T-helper 2 cell treated with Interferon-gamma antibody and Interleukin-4, amounts not matched to agents 5 μg/mL and 100 μg/mL, for 36 hours (primary cell): ENCODE data around the gene DOK7.

Experiments used
- DNase-seq: peaks from one replicate; pipeline ENCODE4 v3.0.0; 2021; ENCODE audit warnings: low spot score
- H3K27ac Mint-ChIP-seq: one replicate; pipeline ENCODE4 v1.8.0; 2021; ENCODE audit warnings: mild to moderate bottlenecking, mixed read lengths
- H3K27me3 Mint-ChIP-seq: one replicate; pipeline ENCODE4 v1.8.0; 2021; ENCODE audit warnings: low read depth, mixed read lengths
- H3K36me3 Mint-ChIP-seq: one replicate; pipeline ENCODE4 v1.8.0; 2021; ENCODE audit warnings: low read depth, mixed read lengths
- H3K4me1 Mint-ChIP-seq: one replicate; pipeline ENCODE4 v1.8.0; 2021; ENCODE audit warnings: low read depth, mixed read lengths
- H3K4me3 Mint-ChIP-seq: one replicate; pipeline ENCODE4 v1.8.0; 2022; ENCODE audit warnings: mild to moderate bottlenecking, moderate library complexity, mixed read lengths
- H3K9me3 Mint-ChIP-seq: one replicate; pipeline ENCODE4 v1.8.0; 2021; ENCODE audit warnings: mixed read lengths

The DOK7 gene

GRCh38 chr4:3434881-3435685 is 28.0 kb upstream of the DOK7 start:
- no peaks in the 10 kb centered on the region for H3K4me1 Mint-ChIP-seq
- no peaks in the 10 kb centered on the region for H3K36me3 Mint-ChIP-seq
- no peaks in the 10 kb centered on the region for H3K9me3 Mint-ChIP-seq
- H3K27me3 Mint-ChIP-seq = no peaks in the 10 kb centered on the region
- no peak overlapping the region for H3K27ac Mint-ChIP-seq
- no peak for DNase-seq
- no peak overlapping the region for H3K4me3 Mint-ChIP-seq

GRCh38 chr4:3435686-3435956 is 27.5 kb upstream of the DOK7 start:
- no peak overlapping the region for H3K27ac Mint-ChIP-seq
- no peak overlapping the region for H3K4me3 Mint-ChIP-seq
- no peaks in the 10 kb centered on the region for H3K36me3 Mint-ChIP-seq
- DNase-seq = no peak
- no peaks in the 10 kb centered on the region for H3K9me3 Mint-ChIP-seq
- H3K4me1 Mint-ChIP-seq = no peaks in the 10 kb centered on the region
- no peaks in the 10 kb centered on the region for H3K27me3 Mint-ChIP-seq

GRCh38 chr4:3436048-3436797 is 26.9 kb upstream of the DOK7 start:
- Mint-ChIP-seq H3K36me3 (no peaks in the 10 kb centered on the region), H3K9me3 (no peaks in the 10 kb centered on the region), H3K4me1 (no peaks in the 10 kb centered on the region), H3K27ac (no peak overlapping the region), H3K4me3 (no peak overlapping the region), H3K27me3 (no peaks in the 10 kb centered on the region)
- DNase-seq = no peak

- DNase-seq = no peak
- no peaks in the 10 kb centered on the region for H3K27me3 Mint-ChIP-seq
Observed at GRCh38 chr4:3436798-3437581, 26.1 kb upstream of the DOK7 start.

GRCh38 chr4:3437582-3437936 is 25.5 kb upstream of the DOK7 start:
- H3K4me3 Mint-ChIP-seq = no peak overlapping the region
- no peak overlapping the region for H3K27ac Mint-ChIP-seq
- DNase-seq = no peak
- H3K4me1 Mint-ChIP-seq = no peaks in the 10 kb centered on the region
- H3K27me3 Mint-ChIP-seq = no peaks in the 10 kb centered on the region
- no peaks in the 10 kb centered on the region for H3K36me3 Mint-ChIP-seq
- no peaks in the 10 kb centered on the region for H3K9me3 Mint-ChIP-seq

More at GRCh38 chr4:3436798-3437581, 26.1 kb upstream of the DOK7 start:
- no peak overlapping the region for H3K4me3 Mint-ChIP-seq
- H3K4me1 Mint-ChIP-seq = no peaks in the 10 kb centered on the region
- H3K27ac Mint-ChIP-seq = no peak overlapping the region
- no peaks in the 10 kb centered on the region for H3K36me3 Mint-ChIP-seq
- H3K9me3 Mint-ChIP-seq = no peaks in the 10 kb centered on the region

- Mint-ChIP-seq H3K4me1 (no peaks in the 10 kb centered on the region), H3K27me3 (no peaks in the 10 kb centered on the region), H3K36me3 (no peaks in the 10 kb centered on the region), H3K9me3 (no peaks in the 10 kb centered on the region), H3K27ac (no peak overlapping the region), H3K4me3 (no peak overlapping the region)
- no peak for DNase-seq
Observed at GRCh38 chr4:3437998-3438846, 24.9 kb upstream of the DOK7 start.

GRCh38 chr4:3438847-3439180 is 24.3 kb upstream of the DOK7 start:
- Mint-ChIP-seq H3K4me1 (no peaks in the 10 kb centered on the region), H3K4me3 (no peak overlapping the region), H3K36me3 (no peaks in the 10 kb centered on the region)

GRCh38 chr4:3439391-3439790 is 23.7 kb upstream of the DOK7 start:
- Mint-ChIP-seq H3K36me3 (no peaks in the 10 kb centered on the region), H3K27me3 (no peaks in the 10 kb centered on the region), H3K9me3 (no peaks in the 10 kb centered on the region), H3K27ac (no peak overlapping the region), H3K4me3 (no peak overlapping the region), H3K4me1 (no peaks in the 10 kb centered on the region)
- no peak for DNase-seq

More at GRCh38 chr4:3438847-3439180, 24.3 kb upstream of the DOK7 start:
- Mint-ChIP-seq H3K9me3 (no peaks in the 10 kb centered on the region), H3K27me3 (no peaks in the 10 kb centered on the region), H3K27ac (no peak overlapping the region)
- no peak for DNase-seq

- Mint-ChIP-seq H3K9me3 (no peaks in the 10 kb centered on the region), H3K27ac (no peak overlapping the region), H3K36me3 (no peaks in the 10 kb centered on the region), H3K27me3 (no peaks in the 10 kb centered on the region), H3K4me3 (no peak overlapping the region), H3K4me1 (no peaks in the 10 kb centered on the region)
- no peak for DNase-seq
Observed at GRCh38 chr4:3440011-3440410, 23.1 kb upstream of the DOK7 start.

- no peaks in the 10 kb centered on the region for H3K4me1 Mint-ChIP-seq
- H3K4me3 Mint-ChIP-seq = no peak overlapping the region
- no peaks in the 10 kb centered on the region for H3K9me3 Mint-ChIP-seq
- no peaks in the 10 kb centered on the region for H3K27me3 Mint-ChIP-seq
- no peak overlapping the region for H3K27ac Mint-ChIP-seq
- no peak for DNase-seq
- H3K36me3 Mint-ChIP-seq = no peaks in the 10 kb centered on the region
Observed at GRCh38 chr4:3440979-3441500, 22.1 kb upstream of the DOK7 start.

- Mint-ChIP-seq H3K4me1 (no peaks in the 10 kb centered on the region), H3K27ac (no peak within 1 kb of the TSS), H3K27me3 (no peaks in the 10 kb centered on the region), H3K9me3 (no peaks in the 10 kb centered on the region), H3K4me3 (no peak within 1 kb of the TSS), H3K36me3 (no peaks in the 10 kb centered on the region)
- no peak for DNase-seq
Observed at GRCh38 chr4:3441501-3442459, 21.3 kb upstream of the DOK7 start, which contains the start of gene HGFAC. TSS of gene HGFAC (plus strand) at chr4:3441968. CDS start at chr4:3442002, 34 bp downstream.

GRCh38 chr4:3442460-3442958 is 20.6 kb upstream of the DOK7 start:
- H3K27ac Mint-ChIP-seq = no peak overlapping the region
- H3K36me3 Mint-ChIP-seq = no peaks in the 10 kb centered on the region
- DNase-seq = no peak
- H3K4me1 Mint-ChIP-seq = no peaks in the 10 kb centered on the region
- H3K9me3 Mint-ChIP-seq = no peaks in the 10 kb centered on the region
- no peak overlapping the region for H3K4me3 Mint-ChIP-seq
- no peaks in the 10 kb centered on the region for H3K27me3 Mint-ChIP-seq
